Urothelium cell line (cell line): ENCODE data around the gene FAM168B.
A peak's percentile ranks its signal among the peaks of the same experiment; 100 is the strongest.
"Not testable (repeated sequence)": the region's sequence is repeated elsewhere in the genome, so short reads cannot be mapped to it uniquely, and the experiment has no call there.

ENCODE experiments used
- DNase-seq: peaks from one replicate; pipeline ENCODE4 v3.0.0; 2011; ENCODE audit warnings: low spot score, mixed read lengths
- FAIRE-seq: peaks from 2 replicates; lab custom pipeline; 2011; peaks lifted over from hg19 to GRCh38; lab: Jason Lieb, UNC

FAM168B gene

GRCh38 chr2:131103165-131103564, 9.9 kb upstream of the FAM168B start:
- FAIRE-seq (no peak), DNase-seq (no peak)

GRCh38 chr2:131094463-131095281, 1.4 kb upstream of the FAM168B start:
- DNase-seq (no peak), FAIRE-seq (no peak)

GRCh38 chr2:131093696-131094462, 619 bp upstream of the FAM168B start:
- no peak for FAIRE-seq
- DNase-seq = no peak

- DNase-seq (no peak), FAIRE-seq (no peak)
These were observed 728 bp downstream of the FAM168B start for GRCh38 chr2:131092458-131093005.

- no peak for FAIRE-seq
- DNase-seq = no peak
These were observed 7.6 kb downstream of the FAM168B start for GRCh38 chr2:131085646-131086045.

- no peak for FAIRE-seq
These were observed 12.1 kb downstream of the FAM168B start for GRCh38 chr2:131081190-131081589.

GRCh38 chr2:131079931-131080330, 13.3 kb downstream of the FAM168B start:
- FAIRE-seq, DNase-seq: not testable (repeated sequence)

More at GRCh38 chr2:131081190-131081589, 12.1 kb downstream of the FAM168B start:
- DNase-seq = no peak

- no peak for FAIRE-seq
These were observed 15.3 kb downstream of the FAM168B start for GRCh38 chr2:131077966-131078365.

GRCh38 chr2:131077182-131077846, 15.9 kb downstream of the FAM168B start:
- no peak for DNase-seq
- no peak for FAIRE-seq

More at GRCh38 chr2:131077966-131078365, 15.3 kb downstream of the FAM168B start:
- no peak for DNase-seq

GRCh38 chr2:131076707-131077106, 16.6 kb downstream of the FAM168B start:
- FAIRE-seq (no peak), DNase-seq (no peak)

- not testable (repeated sequence) for DNase-seq, FAIRE-seq
These were observed 17.7 kb downstream of the FAM168B start for GRCh38 chr2:131075578-131075977.

- FAIRE-seq, DNase-seq: not testable (repeated sequence)
These were observed 25.1 kb downstream of the FAM168B start for GRCh38 chr2:131068172-131068571.

GRCh38 chr2:131067465-131068125, 25.7 kb downstream of the FAM168B start:
- no peak for DNase-seq
- FAIRE-seq = no peak

GRCh38 chr2:131064589-131065512, 28.4 kb downstream of the FAM168B start:
- DNase-seq = no peak
- no peak for FAIRE-seq

GRCh38 chr2:131063501-131064283, 29.6 kb downstream of the FAM168B start:
- FAIRE-seq (no peak), DNase-seq (no peak)

- peak; percentile 17 for FAIRE-seq
These were observed 34.3 kb downstream of the FAM168B start for GRCh38 chr2:131058920-131059319.

GRCh38 chr2:131058214-131058843, 34.9 kb downstream of the FAM168B start:
- DNase-seq = no peak
- FAIRE-seq = no peak

More at GRCh38 chr2:131058920-131059319, 34.3 kb downstream of the FAM168B start:
- no peak for DNase-seq

- DNase-seq (no peak), FAIRE-seq (no peak)
These were observed 36.4 kb downstream of the FAM168B start for GRCh38 chr2:131056932-131057287.
